ENCODE measurements around the gene POLR3E.

Gene POLR3E

GRCh38 chr16:22329199-22329695 is 32.0 kb downstream of the POLR3E start:
- no peak for DNase-seq (ENCODE audit: low read depth, low spot score)
- Histone ChIP-seq H3K27me3 (ENCODE audit: insufficient read depth, insufficient read length) (no peaks in the 10 kb centered on the region), H3K36me3 (ENCODE audit: insufficient read depth, insufficient read length, low read length) (peaks cover 90% of the 10 kb centered on the region), H3K4me3 (ENCODE audit: insufficient read length, low read depth) (no peak overlapping the region), H3K9ac (ENCODE audit: insufficient read length, low read depth) (no peak overlapping the region), H3K4me1 (ENCODE audit: insufficient read depth, insufficient read length) (no peaks in the 10 kb centered on the region), H3K9me3 (ENCODE audit: insufficient read depth, low read length) (no peaks in the 10 kb centered on the region)
- no peak for TF ChIP-seq YY1 (IDR thresholded peaks at IDR 0.05; ENCODE audit: insufficient read depth, insufficient read length)
- TF ChIP-seq SUZ12 (IDR thresholded peaks at IDR 0.05; ENCODE audit: extremely low read depth, insufficient read depth, insufficient read length): no peak
- TF ChIP-seq ZNF274 (IDR thresholded peaks at IDR 0.05; ENCODE audit: low read depth, low read length): no peak

- no peaks in the 10 kb centered on the region for H3K9me3 ChIP-seq (ENCODE audit: insufficient read depth, low read length)
- no peaks in the 10 kb centered on the region for H3K4me1 ChIP-seq (ENCODE audit: insufficient read depth, insufficient read length)
- no peak overlapping the region for H3K9ac ChIP-seq (ENCODE audit: insufficient read length, low read depth)
- H3K4me3 ChIP-seq (ENCODE audit: insufficient read length, low read depth): no peak overlapping the region
- no peaks in the 10 kb centered on the region for H3K27me3 ChIP-seq (ENCODE audit: insufficient read depth, insufficient read length)
- no peak for DNase-seq (ENCODE audit: low read depth, low spot score)
- TF ChIP-seq YY1 (IDR thresholded peaks at IDR 0.05; ENCODE audit: insufficient read depth, insufficient read length) (no peak), ZNF274 (IDR thresholded peaks at IDR 0.05; ENCODE audit: low read depth, low read length) (no peak), SUZ12 (IDR thresholded peaks at IDR 0.05; ENCODE audit: extremely low read depth, insufficient read depth, insufficient read length) (no peak)
- H3K36me3 ChIP-seq (ENCODE audit: insufficient read depth, insufficient read length, low read length): peaks cover 89% of the 10 kb centered on the region
Measured at GRCh38 chr16:22330326-22330725, 33.1 kb downstream of the POLR3E start.

GRCh38 chr16:22333457-22333994 is 36.3 kb downstream of the POLR3E start:
- TF ChIP-seq SUZ12 (IDR thresholded peaks at IDR 0.05; ENCODE audit: extremely low read depth, insufficient read depth, insufficient read length) (no peak), YY1 (IDR thresholded peaks at IDR 0.05; ENCODE audit: insufficient read depth, insufficient read length) (no peak), ZNF274 (IDR thresholded peaks at IDR 0.05; ENCODE audit: low read depth, low read length) (no peak)
- Histone ChIP-seq H3K9me3 (ENCODE audit: insufficient read depth, low read length) (peaks cover 26% of the 10 kb centered on the region), H3K36me3 (ENCODE audit: insufficient read depth, insufficient read length, low read length) (peaks cover 68% of the 10 kb centered on the region), H3K9ac (ENCODE audit: insufficient read length, low read depth) (no peak overlapping the region), H3K4me1 (ENCODE audit: insufficient read depth, insufficient read length) (no peaks in the 10 kb centered on the region), H3K4me3 (ENCODE audit: insufficient read length, low read depth) (no peak overlapping the region), H3K27me3 (ENCODE audit: insufficient read depth, insufficient read length) (no peaks in the 10 kb centered on the region)
- no peak for DNase-seq (ENCODE audit: low read depth, low spot score)

- H3K9ac ChIP-seq (ENCODE audit: insufficient read length, low read depth): no peak overlapping the region
- TF ChIP-seq ZNF274 (IDR thresholded peaks at IDR 0.05; ENCODE audit: low read depth, low read length): no peak
- no peak for TF ChIP-seq SUZ12 (IDR thresholded peaks at IDR 0.05; ENCODE audit: extremely low read depth, insufficient read depth, insufficient read length)
- TF ChIP-seq YY1 (IDR thresholded peaks at IDR 0.05; ENCODE audit: insufficient read depth, insufficient read length): no peak
- peaks cover 26% of the 10 kb centered on the region for H3K9me3 ChIP-seq (ENCODE audit: insufficient read depth, low read length)
- H3K4me1 ChIP-seq (ENCODE audit: insufficient read depth, insufficient read length): no peaks in the 10 kb centered on the region
- no peaks in the 10 kb centered on the region for H3K27me3 ChIP-seq (ENCODE audit: insufficient read depth, insufficient read length)
- DNase-seq (ENCODE audit: low read depth, low spot score): no peak
- no peak overlapping the region for H3K4me3 ChIP-seq (ENCODE audit: insufficient read length, low read depth)
- H3K36me3 ChIP-seq (ENCODE audit: insufficient read depth, insufficient read length, low read length): peaks cover 46% of the 10 kb centered on the region
Measured at GRCh38 chr16:22335668-22336246, 38.5 kb downstream of the POLR3E start.

- TF ChIP-seq SUZ12 (IDR thresholded peaks at IDR 0.05; ENCODE audit: extremely low read depth, insufficient read depth, insufficient read length): no peak
- TF ChIP-seq ZNF274 (IDR thresholded peaks at IDR 0.05; ENCODE audit: low read depth, low read length): no peak
- no peak for TF ChIP-seq YY1 (IDR thresholded peaks at IDR 0.05; ENCODE audit: insufficient read depth, insufficient read length)
- Histone ChIP-seq H3K36me3 (ENCODE audit: insufficient read depth, insufficient read length, low read length) (peaks cover 40% of the 10 kb centered on the region), H3K4me3 (ENCODE audit: insufficient read length, low read depth) (no peak overlapping the region), H3K27me3 (ENCODE audit: insufficient read depth, insufficient read length) (no peaks in the 10 kb centered on the region), H3K9ac (ENCODE audit: insufficient read length, low read depth) (no peak overlapping the region), H3K4me1 (ENCODE audit: insufficient read depth, insufficient read length) (no peaks in the 10 kb centered on the region), H3K9me3 (ENCODE audit: insufficient read depth, low read length) (peaks cover 35% of the 10 kb centered on the region)
- no peak for DNase-seq (ENCODE audit: low read depth, low spot score)
Measured at GRCh38 chr16:22336581-22336980, 39.4 kb downstream of the POLR3E start.

- Histone ChIP-seq H3K4me1 (ENCODE audit: insufficient read depth, insufficient read length) (no peaks in the 10 kb centered on the region), H3K4me3 (ENCODE audit: insufficient read length, low read depth) (no peak overlapping the region), H3K27me3 (ENCODE audit: insufficient read depth, insufficient read length) (no peaks in the 10 kb centered on the region), H3K36me3 (ENCODE audit: insufficient read depth, insufficient read length, low read length) (peaks cover 35% of the 10 kb centered on the region), H3K9me3 (ENCODE audit: insufficient read depth, low read length) (peaks cover 38% of the 10 kb centered on the region), H3K9ac (ENCODE audit: insufficient read length, low read depth) (no peak overlapping the region)
- TF ChIP-seq YY1 (IDR thresholded peaks at IDR 0.05; ENCODE audit: insufficient read depth, insufficient read length): no peak
- no peak for DNase-seq (ENCODE audit: low read depth, low spot score)
Measured at GRCh38 chr16:22337045-22337444, 39.8 kb downstream of the POLR3E start.

GRCh38 chr16:22337849-22338635 is 40.8 kb downstream of the POLR3E start:
- peaks cover 30% of the 10 kb centered on the region for H3K36me3 ChIP-seq (ENCODE audit: insufficient read depth, insufficient read length, low read length)
- H3K27me3 ChIP-seq (ENCODE audit: insufficient read depth, insufficient read length): no peaks in the 10 kb centered on the region
- H3K4me1 ChIP-seq (ENCODE audit: insufficient read depth, insufficient read length): no peaks in the 10 kb centered on the region
- H3K4me3 ChIP-seq (ENCODE audit: insufficient read length, low read depth): no peak overlapping the region
- H3K9me3 ChIP-seq (ENCODE audit: insufficient read depth, low read length): peaks cover 38% of the 10 kb centered on the region
- no peak overlapping the region for H3K9ac ChIP-seq (ENCODE audit: insufficient read length, low read depth)
- no peak for DNase-seq (ENCODE audit: low read depth, low spot score)
- TF ChIP-seq SUZ12 (IDR thresholded peaks at IDR 0.05; ENCODE audit: extremely low read depth, insufficient read depth, insufficient read length): no peak
- TF ChIP-seq ZNF274 (IDR thresholded peaks at IDR 0.05; ENCODE audit: low read depth, low read length): no peak
- no peak for TF ChIP-seq YY1 (IDR thresholded peaks at IDR 0.05; ENCODE audit: insufficient read depth, insufficient read length)

Data from NT2/D1 (cell line).